ENCODE measurements around the gene GRB10. TPM values are rescaled to one million over a fixed set of nuclear protein-coding genes. Genes with fewer than 3 reads are reported as not detected.

GRB10 gene
- total RNA-seq, 1 donor from 2014 or later: 93.0 TPM

- TF ChIP-seq, protein P1, sequence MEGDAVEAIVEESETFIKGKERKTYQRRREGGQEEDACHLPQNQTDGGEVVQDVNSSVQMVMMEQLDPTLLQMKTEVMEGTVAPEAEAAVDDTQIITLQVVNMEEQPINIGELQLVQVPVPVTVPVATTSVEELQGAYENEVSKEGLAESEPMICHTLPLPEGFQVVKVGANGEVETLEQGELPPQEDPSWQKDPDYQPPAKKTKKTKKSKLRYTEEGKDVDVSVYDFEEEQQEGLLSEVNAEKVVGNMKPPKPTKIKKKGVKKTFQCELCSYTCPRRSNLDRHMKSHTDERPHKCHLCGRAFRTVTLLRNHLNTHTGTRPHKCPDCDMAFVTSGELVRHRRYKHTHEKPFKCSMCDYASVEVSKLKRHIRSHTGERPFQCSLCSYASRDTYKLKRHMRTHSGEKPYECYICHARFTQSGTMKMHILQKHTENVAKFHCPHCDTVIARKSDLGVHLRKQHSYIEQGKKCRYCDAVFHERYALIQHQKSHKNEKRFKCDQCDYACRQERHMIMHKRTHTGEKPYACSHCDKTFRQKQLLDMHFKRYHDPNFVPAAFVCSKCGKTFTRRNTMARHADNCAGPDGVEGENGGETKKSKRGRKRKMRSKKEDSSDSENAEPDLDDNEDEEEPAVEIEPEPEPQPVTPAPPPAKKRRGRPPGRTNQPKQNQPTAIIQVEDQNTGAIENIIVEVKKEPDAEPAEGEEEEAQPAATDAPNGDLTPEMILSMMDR (conservative IDR thresholded peaks at IDR 0.05): no peak
- no peak for DNase-seq (ENCODE audit: low read depth, low spot score)
- H3K27ac Mint-ChIP-seq (ENCODE audit: unreplicated experiment): no peak overlapping the region
- H3K9me3 Mint-ChIP-seq: no peaks in the 10 kb centered on the region
- H3K4me1 Mint-ChIP-seq: peaks cover 26% of the 10 kb centered on the region
- H3K36me3 Mint-ChIP-seq (ENCODE audit: low read depth): peaks cover 9% of the 10 kb centered on the region
- H3K4me3 Mint-ChIP-seq: no peak overlapping the region
- H3K27me3 Mint-ChIP-seq (ENCODE audit: low read depth): no peaks in the 10 kb centered on the region
These were observed 24.8 kb downstream of the GRB10 start for GRCh38 chr7:50757703-50758390.

DNA sequence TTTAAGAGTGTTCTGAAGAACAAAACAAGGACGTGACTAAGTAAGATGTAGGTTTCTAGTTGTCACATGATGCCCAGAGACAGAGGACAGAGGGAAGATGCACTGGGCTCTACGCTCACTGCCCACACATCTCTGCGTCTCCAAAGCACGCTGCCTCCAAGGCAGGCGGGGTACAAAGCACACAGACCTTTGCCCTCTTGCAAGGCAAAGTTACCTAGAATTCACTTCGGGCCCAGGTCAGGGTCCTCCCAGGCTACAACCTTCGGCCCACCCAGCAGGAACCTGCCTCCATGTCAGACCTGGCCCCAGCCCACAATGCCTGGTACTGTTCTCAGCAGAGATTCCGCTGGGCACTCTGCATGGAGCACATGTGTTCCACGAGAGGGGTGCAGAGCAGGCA lies 26.5 kb downstream of the GRB10 start:
- H3K27ac Mint-ChIP-seq (ENCODE audit: unreplicated experiment): no peak overlapping the region
- H3K36me3 Mint-ChIP-seq (ENCODE audit: low read depth): peaks cover 6% of the 10 kb centered on the region
- no peak for DNase-seq (ENCODE audit: low read depth, low spot score)
- no peak overlapping the region for H3K4me3 Mint-ChIP-seq
- peaks cover 25% of the 10 kb centered on the region for H3K4me1 Mint-ChIP-seq
- H3K27me3 Mint-ChIP-seq (ENCODE audit: low read depth): no peaks in the 10 kb centered on the region
- H3K9me3 Mint-ChIP-seq: no peaks in the 10 kb centered on the region
- TF ChIP-seq, protein P1 (conservative IDR thresholded peaks at IDR 0.05): no peak

- H3K27me3 Mint-ChIP-seq (ENCODE audit: low read depth): no peaks in the 10 kb centered on the region
- DNase-seq (ENCODE audit: low read depth, low spot score): no peak
- no peaks in the 10 kb centered on the region for H3K9me3 Mint-ChIP-seq
- H3K4me3 Mint-ChIP-seq: no peak overlapping the region
- H3K4me1 Mint-ChIP-seq: peaks cover 33% of the 10 kb centered on the region
- peaks cover 19% of the 10 kb centered on the region for H3K36me3 Mint-ChIP-seq (ENCODE audit: low read depth)
- TF ChIP-seq, protein P1 (conservative IDR thresholded peaks at IDR 0.05): no peak
- H3K27ac Mint-ChIP-seq (ENCODE audit: unreplicated experiment): no peak overlapping the region
These were observed 28.0 kb downstream of the GRB10 start for GRCh38 chr7:50754684-50755083.

DNA sequence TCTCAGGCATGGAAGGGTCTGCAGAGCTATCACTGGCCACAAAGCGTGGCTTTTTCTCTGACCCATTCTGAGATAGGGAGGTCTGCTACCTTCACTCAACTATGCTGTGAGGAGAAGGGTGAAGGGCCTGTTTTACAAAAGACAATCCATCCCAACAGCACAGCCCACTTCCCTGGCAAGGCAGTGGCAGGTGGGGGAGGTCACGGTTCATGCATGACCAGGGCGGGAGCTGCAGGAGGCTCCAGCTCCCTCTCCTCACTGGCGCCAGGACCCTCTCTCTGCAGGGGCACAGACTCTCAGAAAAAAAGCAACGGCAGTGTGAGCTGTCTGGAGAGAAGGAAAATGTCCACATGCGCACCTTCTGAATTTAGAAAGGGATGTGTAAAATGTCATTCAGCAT lies 28.5 kb downstream of the GRB10 start:
- peaks cover 23% of the 10 kb centered on the region for H3K36me3 Mint-ChIP-seq (ENCODE audit: low read depth)
- no peaks in the 10 kb centered on the region for H3K27me3 Mint-ChIP-seq (ENCODE audit: low read depth)
- H3K4me3 Mint-ChIP-seq: no peak overlapping the region
- no peak overlapping the region for H3K27ac Mint-ChIP-seq (ENCODE audit: unreplicated experiment)
- peaks cover 36% of the 10 kb centered on the region for H3K4me1 Mint-ChIP-seq
- TF ChIP-seq, protein P1 (conservative IDR thresholded peaks at IDR 0.05): no peak
- no peaks in the 10 kb centered on the region for H3K9me3 Mint-ChIP-seq
- DNase-seq (ENCODE audit: low read depth, low spot score): no peak

DNA sequence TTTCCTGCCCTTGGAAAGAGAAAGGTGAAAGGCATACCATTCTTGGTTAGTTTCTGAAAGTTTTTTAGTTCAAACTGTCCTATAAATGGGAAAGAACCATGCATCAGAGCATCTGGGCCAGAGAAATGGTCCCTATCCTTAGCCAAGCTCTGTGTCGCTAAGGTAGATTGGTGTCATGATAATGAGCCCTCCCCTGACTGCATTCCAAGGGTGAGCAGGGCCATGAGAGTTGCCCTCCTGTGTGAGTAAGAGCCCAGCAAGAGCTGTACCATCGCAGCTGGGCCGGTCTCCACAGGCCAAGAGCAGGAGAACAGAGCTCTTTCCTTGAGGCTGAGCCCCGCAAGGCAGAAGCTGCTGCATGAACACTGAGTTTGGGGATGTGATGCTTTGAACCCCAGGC lies 30.3 kb downstream of the GRB10 start:
- Mint-ChIP-seq H3K36me3 (ENCODE audit: low read depth) (peaks cover 32% of the 10 kb centered on the region), H3K4me3 (no peak overlapping the region), H3K27me3 (ENCODE audit: low read depth) (no peaks in the 10 kb centered on the region), H3K27ac (ENCODE audit: unreplicated experiment) (no peak overlapping the region), H3K4me1 (peaks cover 36% of the 10 kb centered on the region), H3K9me3 (no peaks in the 10 kb centered on the region)
- TF ChIP-seq, protein P1 (conservative IDR thresholded peaks at IDR 0.05): no peak
- DNase-seq (ENCODE audit: low read depth, low spot score): no peak

Data from neural crest cell (in vitro differentiated cells).